NCI-H2196 treated with DMSO at 0.1 percent for 48 hours (cell line): ENCODE measurements around the gene PICK1.
A peak's percentile ranks its signal among the peaks of the same experiment; 100 is the strongest.

Experiments
- DNase-seq: peaks from one replicate; lab custom pipeline; 2025; ENCODE audit not compliant: unreplicated experiment; lab: John Stamatoyannopoulos, UW

The PICK1 gene

GRCh38 chr22:38056969-38057891 is at the start of gene PICK1:
TSS of gene PICK1 (plus strand) at chr22:38057404. CDS start at chr22:38057810, 406 bp downstream.
- peak; percentile 77 for DNase-seq

GRCh38 chr22:38009000-38009806 is 48.0 kb upstream of the PICK1 start:
- no peak for DNase-seq

GRCh38 chr22:38012604-38013072 is 44.6 kb upstream of the PICK1 start:
- DNase-seq = no peak

- DNase-seq = no peak
Measured at GRCh38 chr22:38014083-38014482, 43.1 kb upstream of the PICK1 start.

- no peak for DNase-seq
Measured at GRCh38 chr22:38016182-38017151, 40.7 kb upstream of the PICK1 start.

- no peak for DNase-seq
Measured at GRCh38 chr22:38017272-38017920, 39.8 kb upstream of the PICK1 start.

- DNase-seq = no peak
Measured at GRCh38 chr22:38017939-38018885, 39.0 kb upstream of the PICK1 start.

- no peak for DNase-seq
Measured at GRCh38 chr22:38018938-38019827, 38.0 kb upstream of the PICK1 start.

GRCh38 chr22:38021206-38021605 is 36.0 kb upstream of the PICK1 start:
- DNase-seq = no peak

GRCh38 chr22:38023045-38023444 is 34.2 kb upstream of the PICK1 start:
- DNase-seq = no peak

GRCh38 chr22:38025514-38025913 is 31.7 kb upstream of the PICK1 start:
- DNase-seq = no peak

- no peak for DNase-seq
Measured at GRCh38 chr22:38026130-38027111, 30.8 kb upstream of the PICK1 start.

GRCh38 chr22:38027487-38027886 is 29.7 kb upstream of the PICK1 start:
- DNase-seq = no peak

GRCh38 chr22:38028344-38029130 is 28.7 kb upstream of the PICK1 start:
- DNase-seq = no peak

GRCh38 chr22:38029370-38029769 is 27.8 kb upstream of the PICK1 start:
- no peak for DNase-seq

GRCh38 chr22:38029901-38030300 is 27.3 kb upstream of the PICK1 start:
- no peak for DNase-seq
